Measurements from ENCODE around the gene TRPM5.

TRPM5 gene

GRCh38 chr11:2427721-2428321, 16.5 kb downstream of the TRPM5 start:
- H3K27me3 ChIP-seq (replicated peaks) = no peaks in the 10 kb centered on the region
- no peak overlapping the region for H3K27ac ChIP-seq
- TF ChIP-seq CTCF (IDR thresholded peaks at IDR 0.05; ENCODE audit: low read depth, low read length, missing control alignments) = no peak
- in situ Hi-C loops (cut with HindIII; ENCODE audit: low pct_ligation_motif_present, low sequenced_read_pairs) = no loop called here
- DNase-seq = no peak
- H3K36me3 ChIP-seq (replicated peaks) = no peaks in the 10 kb centered on the region
- no peak overlapping the region for H3K4me3 ChIP-seq (ENCODE audit: low read depth, low read length)

- Histone ChIP-seq H3K27me3 (replicated peaks) (no peaks in the 10 kb centered on the region), H3K27ac (no peak overlapping the region), H3K4me3 (ENCODE audit: low read depth, low read length) (no peak overlapping the region), H3K36me3 (replicated peaks) (no peaks in the 10 kb centered on the region)
- DNase-seq = no peak
- in situ Hi-C loops (cut with HindIII; ENCODE audit: low pct_ligation_motif_present, low sequenced_read_pairs) = no loop called here
- TF ChIP-seq CTCF (IDR thresholded peaks at IDR 0.05; ENCODE audit: low read depth, low read length, missing control alignments) = no peak
These were observed 17.3 kb downstream of the TRPM5 start for GRCh38 chr11:2426826-2427521.

DNA sequence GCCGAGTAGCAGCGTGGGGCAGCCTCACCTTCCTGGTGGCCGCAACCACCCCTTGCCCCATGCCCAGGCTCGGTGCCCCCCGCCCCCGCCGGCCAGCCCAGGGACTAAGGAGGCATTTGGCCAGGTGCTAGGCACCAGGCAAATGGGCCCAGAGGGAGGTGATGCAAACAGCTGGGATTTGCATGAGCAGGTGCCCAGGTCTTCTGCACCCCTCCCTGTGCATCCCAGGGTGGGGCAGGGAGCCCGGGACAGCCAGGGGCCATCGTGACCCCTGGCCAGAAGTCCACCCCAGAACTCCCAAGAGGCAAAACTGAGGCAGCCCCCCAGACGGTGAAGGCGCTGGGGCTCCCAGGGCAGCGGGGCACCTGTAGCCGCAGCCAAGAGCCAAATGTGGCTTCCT, 18.1 kb downstream of the TRPM5 start:
- TF ChIP-seq CTCF (IDR thresholded peaks at IDR 0.05; ENCODE audit: low read depth, low read length, missing control alignments) = no peak
- H3K27me3 ChIP-seq (replicated peaks) = no peaks in the 10 kb centered on the region
- no peak overlapping the region for H3K4me3 ChIP-seq (ENCODE audit: low read depth, low read length)
- DNase-seq = no peak
- in situ Hi-C loops (cut with HindIII; ENCODE audit: low pct_ligation_motif_present, low sequenced_read_pairs) = no loop called here
- H3K36me3 ChIP-seq (replicated peaks) = no peaks in the 10 kb centered on the region
- no peak overlapping the region for H3K27ac ChIP-seq

DNA sequence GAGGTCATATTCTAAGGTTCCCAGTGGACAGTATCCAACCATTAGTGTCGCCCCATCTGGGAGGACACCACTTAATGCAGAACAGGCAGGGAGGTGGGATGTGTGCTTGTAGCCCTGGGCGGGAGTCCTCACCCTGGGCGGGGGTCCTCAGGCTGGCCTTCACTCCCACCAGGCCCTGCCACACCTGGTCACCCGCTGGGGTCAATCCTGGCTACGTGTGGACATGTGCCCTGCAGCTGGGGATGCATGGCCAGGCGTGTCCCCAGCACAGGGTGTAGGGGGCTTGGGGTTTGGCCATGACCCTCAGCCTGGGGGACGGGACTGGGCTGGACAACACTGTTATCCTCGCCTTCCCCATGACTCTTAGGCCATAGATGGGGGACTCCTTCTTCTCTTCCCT, 18.8 kb downstream of the TRPM5 start:
- no peaks in the 10 kb centered on the region for H3K36me3 ChIP-seq (replicated peaks)

GRCh38 chr11:2424811-2425495, 19.4 kb downstream of the TRPM5 start:
- no peak overlapping the region for H3K27ac ChIP-seq
- in situ Hi-C loops (cut with HindIII; ENCODE audit: low pct_ligation_motif_present, low sequenced_read_pairs) = no loop called here

More for the DNA sequence above, 18.8 kb downstream of the TRPM5 start:
- no peaks in the 10 kb centered on the region for H3K27me3 ChIP-seq (replicated peaks)
- in situ Hi-C loops (cut with HindIII; ENCODE audit: low pct_ligation_motif_present, low sequenced_read_pairs) = no loop called here
- no peak for DNase-seq
- TF ChIP-seq CTCF (IDR thresholded peaks at IDR 0.05; ENCODE audit: low read depth, low read length, missing control alignments) = no peak
- no peak overlapping the region for H3K27ac ChIP-seq
- H3K4me3 ChIP-seq (ENCODE audit: low read depth, low read length) = no peak overlapping the region

More at GRCh38 chr11:2424811-2425495, 19.4 kb downstream of the TRPM5 start:
- Histone ChIP-seq H3K4me3 (ENCODE audit: low read depth, low read length) (no peak overlapping the region), H3K36me3 (replicated peaks) (no peaks in the 10 kb centered on the region), H3K27me3 (replicated peaks) (no peaks in the 10 kb centered on the region)
- DNase-seq = no peak
- TF ChIP-seq CTCF (IDR thresholded peaks at IDR 0.05; ENCODE audit: low read depth, low read length, missing control alignments) = no peak

Data from brain microvascular endothelial cell (primary cell).